ACC112 (cell line): ENCODE results near the gene LTBP4.

Source experiments
- H2AFZ ChIP-seq: fragments of 200-600 bp; sonication (generic); one replicate; pipeline ENCODE4 v1.6.0; 2017; ENCODE audit warnings: antibody characterized with exemption, low read length; ENCODE audit not compliant: unreplicated experiment
- H3K27ac ChIP-seq: fragments of 200-600 bp; sonication (generic); 2 replicates; pipeline ENCODE4 v1.5.1; 2014; ENCODE audit warnings: low read depth, mild to moderate bottlenecking, antibody characterized with exemption, low read length, moderate library complexity
- H3K27me3 ChIP-seq: fragments of 200-600 bp; sonication (generic); 2 replicates; pipeline ENCODE4 v1.6.1; 2014; ENCODE audit warnings: mild to moderate bottlenecking, antibody characterized with exemption, low read length, moderate library complexity, mixed read lengths; ENCODE audit not compliant: insufficient read depth
- H3K36me3 ChIP-seq: fragments of 200-600 bp; sonication (generic); 2 replicates; pipeline ENCODE4 v1.6.1; 2016; ENCODE audit warnings: mild to moderate bottlenecking, antibody characterized with exemption, low read length, moderate library complexity, mixed read lengths; ENCODE audit not compliant: insufficient read depth
- H3K4me1 ChIP-seq: fragments of 200-600 bp; sonication (generic); one replicate; pipeline ENCODE4 v1.6.1; 2016; ENCODE audit warnings: low read length, mixed read lengths; ENCODE audit not compliant: insufficient read depth, unreplicated experiment, control insufficient read depth
- H3K4me3 ChIP-seq: fragments of 200-600 bp; sonication (generic); 2 replicates; pipeline ENCODE4 v1.5.1; 2014; ENCODE audit warnings: mild to moderate bottlenecking, low read depth, low read length
- H3K79me2 ChIP-seq: fragments of 200-600 bp; sonication (generic); one replicate; pipeline ENCODE4 v1.6.0; 2016; ENCODE audit warnings: low read length; ENCODE audit not compliant: control insufficient read depth, unreplicated experiment, insufficient read depth

Gene LTBP4

GRCh38 chr19:40576585-40577451, 24.4 kb upstream of the LTBP4 start, which contains the start of gene SHKBP1:
TSS of gene SHKBP1 (plus strand) at chr19:40576873. CDS start at chr19:40576900, 27 bp downstream.
- no peaks in the 10 kb centered on the region for H3K79me2 ChIP-seq
- no peaks in the 10 kb centered on the region for H3K36me3 ChIP-seq
- H2AFZ ChIP-seq: peak within 1 kb of the TSS; percentile 75
- H3K27ac ChIP-seq: no peak within 1 kb of the TSS; the same call in 1 of the 2 replicates
- peak within 1 kb of the TSS; percentile 96 for H3K4me3 ChIP-seq
- H3K27me3 ChIP-seq: no peaks in the 10 kb centered on the region
- peaks cover 3% of the 10 kb centered on the region for H3K4me1 ChIP-seq

DNA sequence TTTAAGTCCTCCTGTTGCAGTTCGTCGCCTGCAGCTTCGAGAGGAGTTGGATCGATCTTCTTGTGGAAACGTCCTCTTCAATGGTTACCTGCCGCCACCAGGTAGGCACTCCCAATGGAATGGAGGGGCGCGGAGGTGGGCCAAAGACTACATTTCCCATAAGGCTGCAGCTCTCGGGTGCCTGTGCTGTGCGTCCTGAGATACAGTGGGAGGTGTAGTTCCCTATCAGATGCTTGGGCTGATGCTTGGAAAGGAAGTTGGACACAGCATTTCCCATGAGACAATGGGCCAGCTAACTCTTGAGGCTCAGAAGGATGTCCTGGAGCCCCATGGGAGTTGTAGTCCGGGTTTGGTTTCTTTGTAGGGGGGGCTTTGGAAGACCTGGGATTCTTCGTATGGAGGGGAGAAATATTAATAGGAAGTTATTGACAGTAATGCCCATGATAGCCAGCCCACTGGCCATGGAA, 22.7 kb upstream of the LTBP4 start:
- Histone ChIP-seq H3K27me3 (no peaks in the 10 kb centered on the region), H3K79me2 (no peaks in the 10 kb centered on the region), H3K36me3 (no peaks in the 10 kb centered on the region), H3K4me1 (peaks cover 3% of the 10 kb centered on the region), H2AFZ (no peak overlapping the region), H3K4me3 (no peak overlapping the region), H3K27ac (no peak overlapping the region)

DNA sequence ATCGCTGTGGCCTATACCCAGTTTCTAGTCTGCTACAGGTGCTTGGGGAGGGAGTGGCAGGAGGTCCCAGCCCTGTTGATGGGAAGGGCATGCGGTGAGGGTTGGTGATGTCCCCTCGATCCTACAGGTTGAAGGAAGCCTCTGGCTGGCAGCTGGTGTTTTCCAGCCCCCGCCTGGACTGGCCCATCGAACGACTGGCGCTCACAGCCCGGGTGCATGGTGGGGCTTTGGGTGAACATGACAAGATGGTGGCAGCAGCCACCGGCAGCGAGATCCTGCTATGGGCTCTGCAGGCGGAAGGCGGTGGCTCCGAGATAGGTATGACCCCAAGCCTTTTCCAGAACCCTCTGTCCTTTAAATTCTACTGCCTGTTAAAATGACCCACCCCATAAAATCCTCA, 20.6 kb upstream of the LTBP4 start:
- H3K27ac ChIP-seq: no peak overlapping the region
- no peaks in the 10 kb centered on the region for H3K36me3 ChIP-seq
- peaks cover 8% of the 10 kb centered on the region for H3K4me1 ChIP-seq
- H2AFZ ChIP-seq: no peak overlapping the region
- H3K4me3 ChIP-seq: no peak overlapping the region
- no peaks in the 10 kb centered on the region for H3K79me2 ChIP-seq
- no peaks in the 10 kb centered on the region for H3K27me3 ChIP-seq

GRCh38 chr19:40581531-40581930, 19.6 kb upstream of the LTBP4 start:
- H3K79me2 ChIP-seq: no peaks in the 10 kb centered on the region
- H3K27ac ChIP-seq: no peak overlapping the region
- no peak overlapping the region for H2AFZ ChIP-seq
- no peaks in the 10 kb centered on the region for H3K36me3 ChIP-seq
- peaks cover 11% of the 10 kb centered on the region for H3K4me1 ChIP-seq
- no peaks in the 10 kb centered on the region for H3K27me3 ChIP-seq
- no peak overlapping the region for H3K4me3 ChIP-seq

- H2AFZ ChIP-seq: no peak overlapping the region
- H3K4me1 ChIP-seq: peaks cover 11% of the 10 kb centered on the region
- no peak overlapping the region for H3K4me3 ChIP-seq
- no peaks in the 10 kb centered on the region for H3K36me3 ChIP-seq
- H3K79me2 ChIP-seq: no peaks in the 10 kb centered on the region
- H3K27me3 ChIP-seq: no peaks in the 10 kb centered on the region
- no peak overlapping the region for H3K27ac ChIP-seq
Observed at GRCh38 chr19:40582467-40582866, 18.7 kb upstream of the LTBP4 start.

DNA sequence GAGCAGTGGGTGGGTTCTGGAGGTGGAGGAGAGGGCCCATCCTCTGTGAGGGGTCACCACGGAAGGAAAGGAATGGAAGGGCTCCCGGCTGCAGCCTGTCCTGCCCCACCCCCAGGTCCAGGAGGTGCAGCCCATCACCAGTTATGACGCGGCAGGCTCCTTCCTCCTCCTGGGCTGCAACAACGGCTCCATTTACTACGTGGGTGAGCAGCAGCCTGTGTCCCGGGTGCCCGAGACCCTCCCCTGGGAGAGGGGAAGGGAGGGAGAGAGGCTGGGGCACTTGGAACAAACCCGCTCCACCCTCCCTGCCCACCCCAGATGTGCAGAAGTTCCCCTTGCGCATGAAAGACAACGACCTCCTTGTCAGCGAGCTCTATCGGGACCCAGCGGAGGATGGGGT, 17.9 kb upstream of the LTBP4 start:
- Histone ChIP-seq H3K4me1 (peaks cover 7% of the 10 kb centered on the region), H2AFZ (no peak overlapping the region), H3K27me3 (no peaks in the 10 kb centered on the region), H3K27ac (no peak overlapping the region), H3K36me3 (no peaks in the 10 kb centered on the region), H3K79me2 (no peaks in the 10 kb centered on the region), H3K4me3 (no peak overlapping the region)

DNA sequence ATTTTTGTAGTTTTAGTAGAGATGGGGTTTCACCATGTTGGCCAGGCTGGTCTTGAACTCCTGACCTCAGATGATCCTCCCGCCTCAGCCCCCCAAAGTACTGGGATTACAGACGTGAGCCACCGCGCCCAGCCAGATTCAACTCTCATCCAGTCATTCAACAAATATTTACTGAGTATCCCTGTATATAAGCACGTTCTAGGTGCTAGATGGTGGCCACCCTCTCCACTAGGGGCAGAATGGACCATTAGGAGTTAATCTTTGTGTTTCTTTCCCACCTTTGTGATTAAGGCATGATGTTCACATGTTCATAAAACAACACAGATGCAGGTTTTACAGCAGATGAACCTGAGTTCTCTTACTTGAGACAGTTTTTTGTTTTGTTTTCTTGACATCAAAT, 17.2 kb upstream of the LTBP4 start:
- Histone ChIP-seq H3K36me3 (no peaks in the 10 kb centered on the region), H3K79me2 (no peaks in the 10 kb centered on the region), H3K27me3 (no peaks in the 10 kb centered on the region), H3K4me1 (peaks cover 7% of the 10 kb centered on the region), H3K27ac (no peak overlapping the region), H2AFZ (no peak overlapping the region), H3K4me3 (no peak overlapping the region)

GRCh38 chr19:40585241-40585981, 15.8 kb upstream of the LTBP4 start:
- H3K79me2 ChIP-seq: no peaks in the 10 kb centered on the region
- no peaks in the 10 kb centered on the region for H3K27me3 ChIP-seq
- no peak overlapping the region for H3K4me3 ChIP-seq
- peaks cover 7% of the 10 kb centered on the region for H3K4me1 ChIP-seq
- no peak overlapping the region for H2AFZ ChIP-seq
- H3K27ac ChIP-seq: peak overlapping the region; percentile 75
- no peaks in the 10 kb centered on the region for H3K36me3 ChIP-seq

DNA sequence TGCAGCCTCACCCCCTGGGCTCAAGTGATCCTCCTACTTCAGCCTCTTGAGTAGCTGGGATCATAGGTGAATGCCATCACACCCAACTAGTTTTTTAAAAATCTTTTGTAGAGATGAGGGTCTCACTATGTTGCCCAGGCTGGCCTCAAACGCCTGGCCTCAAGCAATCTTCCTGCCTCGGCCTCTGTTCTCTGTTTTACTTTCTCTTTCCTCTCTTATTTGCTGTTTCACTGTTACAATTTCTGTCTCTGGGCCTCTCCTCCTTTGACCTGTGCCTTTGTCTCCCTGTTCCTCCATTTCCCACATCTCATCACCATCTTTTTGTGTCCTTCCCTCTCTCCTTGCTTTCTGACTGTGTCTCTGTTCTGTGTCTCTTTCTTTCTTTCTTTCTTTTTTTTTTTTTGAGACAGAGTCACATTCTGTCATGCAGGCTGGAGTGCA, 15.2 kb upstream of the LTBP4 start:
- no peaks in the 10 kb centered on the region for H3K27me3 ChIP-seq
- H3K36me3 ChIP-seq: no peaks in the 10 kb centered on the region
- H3K27ac ChIP-seq: peak overlapping the region; percentile 75
- H3K4me3 ChIP-seq: no peak overlapping the region
- no peaks in the 10 kb centered on the region for H3K79me2 ChIP-seq
- H3K4me1 ChIP-seq: peaks cover 7% of the 10 kb centered on the region
- H2AFZ ChIP-seq: no peak overlapping the region

DNA sequence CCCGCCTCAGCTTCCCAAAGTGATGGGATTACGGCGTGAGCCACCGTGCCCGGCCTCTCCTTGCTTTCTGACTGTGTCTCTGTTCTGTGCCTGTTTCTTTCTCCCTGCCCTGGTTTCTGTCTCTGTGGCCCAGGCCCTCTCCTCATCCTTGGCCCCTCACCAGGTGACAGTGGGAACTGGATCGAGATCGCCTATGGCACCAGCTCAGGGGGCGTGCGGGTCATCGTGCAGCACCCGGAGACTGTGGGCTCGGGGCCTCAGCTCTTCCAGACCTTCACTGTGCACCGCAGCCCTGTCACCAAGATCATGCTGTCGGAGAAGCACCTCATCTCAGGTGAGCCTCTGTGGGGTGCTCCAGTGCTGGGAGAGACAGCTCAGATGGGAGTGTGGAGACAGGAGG, 14.6 kb upstream of the LTBP4 start:
- no peaks in the 10 kb centered on the region for H3K27me3 ChIP-seq
- H2AFZ ChIP-seq: no peak overlapping the region
- no peaks in the 10 kb centered on the region for H3K36me3 ChIP-seq
- peaks cover 7% of the 10 kb centered on the region for H3K4me1 ChIP-seq
- no peak overlapping the region for H3K27ac ChIP-seq
- H3K79me2 ChIP-seq: no peaks in the 10 kb centered on the region
- no peak overlapping the region for H3K4me3 ChIP-seq
